Measurements from ENCODE around the gene DNTTIP2. TPM values are rescaled to one million over a fixed set of nuclear protein-coding genes. Genes with fewer than 3 reads are reported as not detected.
A peak's percentile ranks its signal among the peaks of the same experiment; 100 is the strongest.

DNTTIP2 gene
- total RNA-seq, 1 experiment from 2014 or later = 61.5 TPM

DNA sequence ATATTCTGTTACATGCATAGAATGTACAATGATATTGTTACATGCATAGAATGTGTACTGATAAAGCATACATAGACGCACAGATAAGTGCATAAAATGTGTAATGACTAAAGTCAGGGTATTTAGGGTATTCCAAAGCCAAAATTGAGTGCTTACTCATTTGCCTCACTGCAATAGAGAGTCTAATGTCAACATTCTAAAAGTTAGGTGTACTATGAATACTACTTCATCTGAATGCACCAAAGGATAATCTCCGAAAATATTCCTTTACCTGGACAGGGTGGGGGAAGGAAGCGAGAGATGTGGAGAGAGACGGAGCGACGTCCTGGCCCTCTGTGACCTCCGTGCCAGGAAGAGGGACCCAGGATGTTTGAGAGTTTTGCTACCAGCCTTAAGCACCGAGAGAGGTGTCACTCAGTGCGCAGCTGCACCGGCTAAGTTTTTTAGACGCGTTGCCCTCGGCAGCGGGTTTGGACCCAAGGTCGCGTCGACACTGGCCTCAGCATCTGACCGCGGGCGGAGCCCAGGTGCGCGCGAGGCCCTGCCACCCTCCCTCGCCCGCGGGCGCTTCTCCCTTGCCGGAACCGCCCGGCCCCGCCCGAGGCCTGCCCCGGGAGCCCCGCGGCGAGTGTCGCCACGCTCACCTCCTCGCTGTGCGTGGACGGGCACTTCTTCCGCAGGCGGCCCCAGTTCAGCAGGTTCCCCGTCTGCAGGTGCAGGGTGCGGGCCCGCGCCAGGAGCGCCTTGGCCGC lies 29.6 kb upstream of the DNTTIP2 start (continued):
- TF ChIP-seq FOXP1 (CRISPR knock-in tag; IDR thresholded peaks at IDR 0.05; ENCODE audit: borderline replicate concordance) = no peak; the same call in 1 of the 2 replicates
- TF ChIP-seq, protein P1, sequence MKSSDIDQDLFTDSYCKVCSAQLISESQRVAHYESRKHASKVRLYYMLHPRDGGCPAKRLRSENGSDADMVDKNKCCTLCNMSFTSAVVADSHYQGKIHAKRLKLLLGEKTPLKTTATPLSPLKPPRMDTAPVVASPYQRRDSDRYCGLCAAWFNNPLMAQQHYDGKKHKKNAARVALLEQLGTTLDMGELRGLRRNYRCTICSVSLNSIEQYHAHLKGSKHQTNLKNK (CRISPR knock-in tag; IDR thresholded peaks at IDR 0.05) = no peak
- TF ChIP-seq, protein P2, sequence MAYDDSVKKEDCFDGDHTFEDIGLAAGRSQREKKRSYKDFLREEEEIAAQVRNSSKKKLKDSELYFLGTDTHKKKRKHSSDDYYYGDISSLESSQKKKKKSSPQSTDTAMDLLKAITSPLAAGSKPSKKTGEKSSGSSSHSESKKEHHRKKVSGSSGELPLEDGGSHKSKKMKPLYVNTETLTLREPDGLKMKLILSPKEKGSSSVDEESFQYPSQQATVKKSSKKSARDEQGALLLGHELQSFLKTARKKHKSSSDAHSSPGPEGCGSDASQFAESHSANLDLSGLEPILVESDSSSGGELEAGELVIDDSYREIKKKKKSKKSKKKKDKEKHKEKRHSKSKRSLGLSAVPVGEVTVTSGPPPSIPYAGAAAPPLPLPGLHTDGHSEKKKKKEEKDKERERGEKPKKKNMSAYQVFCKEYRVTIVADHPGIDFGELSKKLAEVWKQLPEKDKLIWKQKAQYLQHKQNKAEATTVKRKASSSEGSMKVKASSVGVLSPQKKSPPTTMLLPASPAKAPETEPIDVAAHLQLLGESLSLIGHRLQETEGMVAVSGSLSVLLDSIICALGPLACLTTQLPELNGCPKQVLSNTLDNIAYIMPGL (CRISPR knock-in tag; IDR thresholded peaks at IDR 0.05) = 0 out of 2 replicates have a peak, but pooled peaks have one; percentile 42
- TF ChIP-seq ZNF219 (CRISPR knock-in tag; IDR thresholded peaks at IDR 0.05; ENCODE audit: borderline replicate concordance) = no peak; the same call in 1 of the 2 replicates
- TF ChIP-seq NR1H2 (CRISPR knock-in tag; IDR thresholded peaks at IDR 0.05) = no peak
- peak; percentile 17 for TF ChIP-seq FOXK1 (CRISPR knock-in tag; IDR thresholded peaks at IDR 0.05)

DNA sequence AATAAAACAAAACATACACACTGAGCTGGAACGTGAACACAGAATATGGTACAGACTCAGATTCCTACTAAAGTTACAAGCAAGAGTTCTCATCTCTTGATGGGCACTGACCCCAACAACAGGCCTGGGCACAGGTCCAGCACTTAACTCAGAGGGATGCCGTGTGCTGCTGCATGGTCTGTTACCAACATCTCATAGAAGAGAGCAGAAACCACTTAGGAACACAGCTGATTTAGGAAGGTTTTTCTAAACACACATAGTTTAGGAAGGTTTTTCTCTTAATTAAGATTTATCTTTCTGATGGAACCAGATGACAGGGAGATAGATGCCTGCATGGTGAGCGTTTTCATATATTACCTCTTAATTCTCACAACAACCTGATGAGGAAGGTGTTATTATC lies 28.7 kb upstream of the DNTTIP2 start:
- Mint-ChIP-seq H3K4me1 (peaks cover 25% of the 10 kb centered on the region), H3K27ac (no peak overlapping the region), H3K27me3 (ENCODE audit: low read depth) (peaks cover 10% of the 10 kb centered on the region; the same call in 1 of the 2 replicates), H3K4me3 (peak overlapping the region; percentile 82), H3K9me3 (no peaks in the 10 kb centered on the region), H3K36me3 (no peaks in the 10 kb centered on the region)
- ChIA-PET POLR2A (no interaction called here), CTCF (no interaction called here)
- ATAC-seq (no peak), DNase-seq (ENCODE audit: low spot score) (no peak)
- TF ChIP-seq, protein P3, sequence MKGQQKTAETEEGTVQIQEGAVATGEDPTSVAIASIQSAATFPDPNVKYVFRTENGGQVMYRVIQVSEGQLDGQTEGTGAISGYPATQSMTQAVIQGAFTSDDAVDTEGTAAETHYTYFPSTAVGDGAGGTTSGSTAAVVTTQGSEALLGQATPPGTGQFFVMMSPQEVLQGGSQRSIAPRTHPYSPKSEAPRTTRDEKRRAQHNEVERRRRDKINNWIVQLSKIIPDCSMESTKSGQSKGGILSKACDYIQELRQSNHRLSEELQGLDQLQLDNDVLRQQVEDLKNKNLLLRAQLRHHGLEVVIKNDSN (CRISPR knock-in tag; IDR thresholded peaks at IDR 0.05) = no peak
- TF ChIP-seq EMX1 (CRISPR knock-in tag; IDR thresholded peaks at IDR 0.05) = no peak
- TF ChIP-seq SMAD3 (CRISPR knock-in tag; IDR thresholded peaks at IDR 0.05; ENCODE audit: borderline replicate concordance) = no peak
- no peak for TF ChIP-seq TEAD1 (CRISPR knock-in tag; IDR thresholded peaks at IDR 0.05)
- TF ChIP-seq ZNF263 (CRISPR knock-in tag; IDR thresholded peaks at IDR 0.05; ENCODE audit: low read depth) = no peak
- TF ChIP-seq TP53 (CRISPR knock-in tag; IDR thresholded peaks at IDR 0.05) = no peak

DNA sequence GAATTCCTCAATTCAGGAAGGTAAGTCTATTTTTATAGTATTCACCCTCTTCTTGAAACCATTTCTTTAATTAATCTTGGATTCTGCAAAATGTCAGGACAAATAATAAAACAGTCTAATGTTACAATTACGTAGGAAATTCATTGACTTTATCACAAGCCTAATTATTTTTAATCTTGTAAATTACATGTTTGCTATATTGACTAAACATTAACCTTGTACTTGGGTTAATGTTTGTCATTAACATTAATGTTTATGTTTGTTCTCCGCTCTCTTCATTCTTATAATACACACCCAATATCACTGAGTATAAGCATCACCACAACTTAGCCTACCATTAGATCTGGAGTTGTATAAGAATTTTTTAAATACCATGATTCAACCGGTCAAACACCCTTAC lies 27.5 kb upstream of the DNTTIP2 start:
- Mint-ChIP-seq H3K36me3 (no peaks in the 10 kb centered on the region), H3K4me1 (peaks cover 25% of the 10 kb centered on the region), H3K9me3 (no peaks in the 10 kb centered on the region), H3K4me3 (no peak overlapping the region), H3K27ac (no peak overlapping the region), H3K27me3 (ENCODE audit: low read depth) (peaks cover 8% of the 10 kb centered on the region; the same call in 1 of the 2 replicates)
- POLR2A ChIA-PET = no interaction called here
- no peak for TF ChIP-seq NR2C2 (CRISPR knock-in tag; IDR thresholded peaks at IDR 0.05)
- TF ChIP-seq RORB (CRISPR knock-in tag; IDR thresholded peaks at IDR 0.05) = no peak
- TF ChIP-seq FOXJ3 (CRISPR knock-in tag; IDR thresholded peaks at IDR 0.05; ENCODE audit: borderline replicate concordance) = no peak
- no peak for TF ChIP-seq ZNF232 (CRISPR knock-in tag; IDR thresholded peaks at IDR 0.05)
- TF ChIP-seq IRF2 (CRISPR knock-in tag; IDR thresholded peaks at IDR 0.05; ENCODE audit: borderline replicate concordance, low read depth) = no peak
- TF ChIP-seq, protein P4, sequence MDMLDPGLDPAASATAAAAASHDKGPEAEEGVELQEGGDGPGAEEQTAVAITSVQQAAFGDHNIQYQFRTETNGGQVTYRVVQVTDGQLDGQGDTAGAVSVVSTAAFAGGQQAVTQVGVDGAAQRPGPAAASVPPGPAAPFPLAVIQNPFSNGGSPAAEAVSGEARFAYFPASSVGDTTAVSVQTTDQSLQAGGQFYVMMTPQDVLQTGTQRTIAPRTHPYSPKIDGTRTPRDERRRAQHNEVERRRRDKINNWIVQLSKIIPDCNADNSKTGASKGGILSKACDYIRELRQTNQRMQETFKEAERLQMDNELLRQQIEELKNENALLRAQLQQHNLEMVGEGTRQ (CRISPR knock-in tag; IDR thresholded peaks at IDR 0.05) = no peak
- TF ChIP-seq TCF7 (CRISPR knock-in tag; IDR thresholded peaks at IDR 0.05; ENCODE audit: low read depth) = no peak
- TF ChIP-seq NR3C1 (CRISPR knock-in tag; conservative IDR thresholded peaks at IDR 0.05; ENCODE audit: low read depth) = no peak
- DNase-seq (ENCODE audit: low spot score) (no peak), ATAC-seq (no peak)
- CTCF ChIA-PET = no interaction called here
